ENCODE data around the gene KCNT1.

The KCNT1 gene

DNA sequence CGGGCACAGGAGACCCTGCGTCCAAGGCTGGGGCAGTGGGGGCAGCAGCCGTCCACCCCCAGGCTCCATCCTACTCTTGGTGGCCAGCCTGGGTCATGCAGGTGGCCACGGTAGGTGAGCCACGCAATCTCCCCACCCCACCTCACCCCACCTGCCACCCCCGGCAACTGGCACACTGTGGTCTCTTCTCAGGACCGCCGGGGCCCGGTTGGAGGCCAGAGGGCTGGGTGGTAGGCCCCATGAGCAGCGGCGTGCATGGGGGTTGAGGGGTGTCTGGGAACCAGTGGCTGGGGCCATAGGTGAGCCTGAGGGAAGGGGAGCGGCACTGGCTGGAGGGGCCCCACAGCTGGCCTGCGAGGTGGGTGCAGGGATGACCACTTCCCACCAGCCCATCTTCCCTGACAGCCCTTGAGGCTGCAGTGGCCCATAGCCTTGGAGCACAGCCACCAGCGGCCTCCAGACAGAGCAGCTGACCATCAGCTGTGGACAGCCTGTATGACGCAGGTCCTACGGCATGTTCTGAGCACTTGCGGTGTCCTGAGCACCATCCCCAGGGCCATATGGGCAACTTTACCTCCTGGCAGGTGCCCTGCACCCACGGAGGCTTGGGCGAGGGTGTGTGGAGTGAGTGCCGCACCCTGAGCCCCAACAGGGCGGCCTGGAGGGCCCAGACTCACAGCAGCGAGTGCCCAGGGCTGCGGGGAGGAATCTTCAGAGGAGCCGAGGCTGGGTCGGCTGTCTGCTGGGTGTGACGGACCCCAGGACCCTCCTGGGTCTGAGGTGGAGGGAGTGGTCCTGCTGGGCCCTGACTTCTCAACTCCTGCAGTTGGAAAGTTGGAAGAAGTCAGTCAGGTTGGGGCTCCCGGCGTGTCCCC is 47.4 kb downstream of the KCNT1 start:
- Histone ChIP-seq H3K36me3 (replicated peaks in 1 of 2; ENCODE audit: control insufficient read depth in 2 of 2, insufficient read depth in 2 of 2, low read length in 2 of 2) (no peaks in the 10 kb centered on the region), H4K91ac (ENCODE audit: low read depth, low read length, poor library complexity) (no peak overlapping the region), H3K4me2 (ENCODE audit: insufficient read depth, low read length, poor library complexity, severe bottlenecking) (no peak overlapping the region), H4K8ac (ENCODE audit: low read depth, low read length) (no peak overlapping the region), H3K18ac (ENCODE audit: low read length) (no peak overlapping the region), H2BK5ac (ENCODE audit: low read length) (peak overlapping the region; percentile 75), H3K4me3 (ENCODE audit: low read length in 2 of 2) (no peak overlapping the region), H3K79me1 (ENCODE audit: low read depth, low read length) (peaks cover 1% of the 10 kb centered on the region), H3K9me3 (replicated peaks in 1 of 2; ENCODE audit: control insufficient read depth in 2 of 2, insufficient read depth in 1 of 2, low read depth in 1 of 2, low read length in 2 of 2) (peaks cover 0 to 1% of the 10 kb centered on the region in 2 donors), H2BK120ac (ENCODE audit: low read depth, low read length) (no peak overlapping the region), H3K9ac (ENCODE audit: low read depth, low read length, poor library complexity) (peak overlapping the region; percentile 44), H3K14ac (ENCODE audit: low read length) (peak overlapping the region; percentile 89), H2AK5ac (ENCODE audit: low read depth, low read length) (peak overlapping the region; percentile 88), H3K27me3 (ENCODE audit: control insufficient read depth in 3 of 3, insufficient read depth in 3 of 3, low read depth in 1 of 3, low read length in 3 of 3) (peaks cover 0 to 35% (median 0%) of the 10 kb centered on the region in 3 experiments), H2BK12ac (ENCODE audit: low read length) (peak overlapping the region; percentile 22), H2BK15ac (ENCODE audit: low read length) (no peak overlapping the region), H2AFZ (ENCODE audit: low read length) (no peak overlapping the region), H3K4me1 (ENCODE audit: control insufficient read depth in 2 of 2, insufficient read depth in 1 of 2, low read depth in 1 of 2, low read length in 2 of 2) (peaks cover 0 to 2% of the 10 kb centered on the region in 2 donors), H3K4ac (ENCODE audit: low read length) (no peak overlapping the region), H3K27ac (replicated peaks; ENCODE audit: low read length) (no peak overlapping the region), H3K23ac (ENCODE audit: low read depth, low read length, poor library complexity) (peak overlapping the region; percentile 98)
- no peak for DNase-seq (ENCODE audit: low spot score)
- no CpG with 5 or more reads among the region's 28 CpGs for WGBS, 2 donors (ENCODE audit: extremely low coverage in 2 of 2, insufficient read length in 2 of 2, insufficient replicate concordance in 1 of 2)

DNA sequence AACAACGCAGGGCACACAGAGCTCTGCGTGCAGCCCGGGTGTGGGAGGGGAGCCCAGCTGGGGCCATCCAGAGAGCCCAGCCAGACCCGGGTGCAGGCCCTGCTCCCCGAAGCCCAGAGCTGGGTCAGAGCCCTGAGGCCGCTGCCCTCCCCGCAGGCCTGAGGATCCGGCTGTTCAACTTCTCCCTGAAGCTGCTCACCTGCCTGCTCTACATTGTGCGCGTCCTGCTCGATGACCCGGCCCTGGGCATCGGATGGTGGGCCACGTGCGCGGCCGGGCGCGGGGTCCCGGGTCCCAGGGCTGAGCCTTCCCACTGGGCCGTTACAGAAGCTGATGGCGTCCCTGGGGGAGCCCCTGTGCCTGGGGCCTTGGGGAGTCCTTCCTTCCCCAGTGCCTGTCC is 48.8 kb downstream of the KCNT1 start:
- Histone ChIP-seq H3K14ac (ENCODE audit: low read length) (no peak overlapping the region), H3K4me3 (ENCODE audit: low read length in 2 of 2) (no peak overlapping the region), H3K23ac (ENCODE audit: low read depth, low read length, poor library complexity) (peak overlapping the region; percentile 25), H2BK120ac (ENCODE audit: low read depth, low read length) (no peak overlapping the region), H2AFZ (ENCODE audit: low read length) (no peak overlapping the region), H3K4me2 (ENCODE audit: insufficient read depth, low read length, poor library complexity, severe bottlenecking) (no peak overlapping the region), H3K18ac (ENCODE audit: low read length) (peak overlapping the region; percentile 59), H3K4me1 (ENCODE audit: control insufficient read depth in 2 of 2, insufficient read depth in 1 of 2, low read depth in 1 of 2, low read length in 2 of 2) (peaks cover 0 to 2% of the 10 kb centered on the region in 2 donors), H3K27me3 (ENCODE audit: control insufficient read depth in 3 of 3, insufficient read depth in 3 of 3, low read depth in 1 of 3, low read length in 3 of 3) (peaks cover 0 to 40% (median 0%) of the 10 kb centered on the region in 3 experiments), H4K91ac (ENCODE audit: low read depth, low read length, poor library complexity) (no peak overlapping the region), H3K9ac (ENCODE audit: low read depth, low read length, poor library complexity) (peak overlapping the region; percentile 78), H2BK12ac (ENCODE audit: low read length) (no peak overlapping the region), H2BK15ac (ENCODE audit: low read length) (no peak overlapping the region), H3K36me3 (replicated peaks in 1 of 2; ENCODE audit: control insufficient read depth in 2 of 2, insufficient read depth in 2 of 2, low read length in 2 of 2) (no peaks in the 10 kb centered on the region), H3K9me3 (replicated peaks in 1 of 2; ENCODE audit: control insufficient read depth in 2 of 2, insufficient read depth in 1 of 2, low read depth in 1 of 2, low read length in 2 of 2) (peaks cover 0 to 1% of the 10 kb centered on the region in 2 donors), H3K27ac (replicated peaks; ENCODE audit: low read length) (no peak overlapping the region), H2AK5ac (ENCODE audit: low read depth, low read length) (no peak overlapping the region), H3K4ac (ENCODE audit: low read length) (no peak overlapping the region), H4K8ac (ENCODE audit: low read depth, low read length) (no peak overlapping the region), H2BK5ac (ENCODE audit: low read length) (no peak overlapping the region), H3K79me1 (ENCODE audit: low read depth, low read length) (peaks cover 1% of the 10 kb centered on the region)
- no CpG with 5 or more reads among the region's 22 CpGs for WGBS, 2 donors (ENCODE audit: extremely low coverage in 2 of 2, insufficient read length in 2 of 2, insufficient replicate concordance in 1 of 2)
- DNase-seq (ENCODE audit: low spot score) = no peak

DNA sequence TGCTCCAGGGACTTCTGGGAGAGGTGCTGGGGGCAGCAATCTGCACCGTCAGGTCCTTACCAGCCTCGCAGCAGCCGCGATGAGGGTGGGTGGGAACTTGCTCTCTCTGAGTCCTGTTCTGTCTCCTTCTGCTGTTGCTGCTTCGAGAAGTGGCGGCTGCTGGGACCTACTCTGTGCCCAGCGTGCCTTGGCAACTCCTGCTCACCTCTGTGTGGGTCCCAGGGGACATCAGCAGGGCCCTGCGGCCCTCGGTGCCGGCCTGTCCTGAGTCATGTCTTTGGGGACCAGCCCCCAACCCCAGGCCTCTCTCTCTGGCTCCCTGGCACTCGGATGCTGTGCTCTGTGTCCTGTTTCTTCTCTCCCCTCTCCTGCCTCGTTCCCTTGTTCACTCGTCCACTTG is 49.5 kb downstream of the KCNT1 start:
- Histone ChIP-seq H3K27me3 (ENCODE audit: control insufficient read depth in 3 of 3, insufficient read depth in 3 of 3, low read depth in 1 of 3, low read length in 3 of 3) (peaks cover 0 to 37% (median 0%) of the 10 kb centered on the region in 3 experiments), H3K27ac (replicated peaks; ENCODE audit: low read length) (no peak overlapping the region), H3K23ac (ENCODE audit: low read depth, low read length, poor library complexity) (peak overlapping the region; percentile 59), H3K4me1 (ENCODE audit: control insufficient read depth in 2 of 2, insufficient read depth in 1 of 2, low read depth in 1 of 2, low read length in 2 of 2) (peaks cover 0 to 2% of the 10 kb centered on the region in 2 donors), H3K9me3 (replicated peaks in 1 of 2; ENCODE audit: control insufficient read depth in 2 of 2, insufficient read depth in 1 of 2, low read depth in 1 of 2, low read length in 2 of 2) (peaks cover 0 to 1% of the 10 kb centered on the region in 2 donors), H3K4me2 (ENCODE audit: insufficient read depth, low read length, poor library complexity, severe bottlenecking) (no peak overlapping the region), H2BK120ac (ENCODE audit: low read depth, low read length) (no peak overlapping the region), H3K79me1 (ENCODE audit: low read depth, low read length) (peaks cover 1% of the 10 kb centered on the region), H3K18ac (ENCODE audit: low read length) (no peak overlapping the region), H3K36me3 (replicated peaks in 1 of 2; ENCODE audit: control insufficient read depth in 2 of 2, insufficient read depth in 2 of 2, low read length in 2 of 2) (no peaks in the 10 kb centered on the region), H2AK5ac (ENCODE audit: low read depth, low read length) (no peak overlapping the region), H4K91ac (ENCODE audit: low read depth, low read length, poor library complexity) (no peak overlapping the region), H3K4ac (ENCODE audit: low read length) (no peak overlapping the region), H3K9ac (ENCODE audit: low read depth, low read length, poor library complexity) (no peak overlapping the region), H3K14ac (ENCODE audit: low read length) (no peak overlapping the region), H2BK12ac (ENCODE audit: low read length) (no peak overlapping the region), H4K8ac (ENCODE audit: low read depth, low read length) (no peak overlapping the region), H2BK5ac (ENCODE audit: low read length) (no peak overlapping the region), H2BK15ac (ENCODE audit: low read length) (peak overlapping the region; percentile 0), H2AFZ (ENCODE audit: low read length) (no peak overlapping the region), H3K4me3 (ENCODE audit: low read length in 2 of 2) (no peak overlapping the region)
- no peak for DNase-seq (ENCODE audit: low spot score)
- WGBS, 2 donors (ENCODE audit: extremely low coverage in 2 of 2, insufficient read length in 2 of 2, insufficient replicate concordance in 1 of 2) = no CpG with 5 or more reads among the region's 13 CpGs
